Measurements from ENCODE around the gene KIAA1614.

KIAA1614 gene

DNA sequence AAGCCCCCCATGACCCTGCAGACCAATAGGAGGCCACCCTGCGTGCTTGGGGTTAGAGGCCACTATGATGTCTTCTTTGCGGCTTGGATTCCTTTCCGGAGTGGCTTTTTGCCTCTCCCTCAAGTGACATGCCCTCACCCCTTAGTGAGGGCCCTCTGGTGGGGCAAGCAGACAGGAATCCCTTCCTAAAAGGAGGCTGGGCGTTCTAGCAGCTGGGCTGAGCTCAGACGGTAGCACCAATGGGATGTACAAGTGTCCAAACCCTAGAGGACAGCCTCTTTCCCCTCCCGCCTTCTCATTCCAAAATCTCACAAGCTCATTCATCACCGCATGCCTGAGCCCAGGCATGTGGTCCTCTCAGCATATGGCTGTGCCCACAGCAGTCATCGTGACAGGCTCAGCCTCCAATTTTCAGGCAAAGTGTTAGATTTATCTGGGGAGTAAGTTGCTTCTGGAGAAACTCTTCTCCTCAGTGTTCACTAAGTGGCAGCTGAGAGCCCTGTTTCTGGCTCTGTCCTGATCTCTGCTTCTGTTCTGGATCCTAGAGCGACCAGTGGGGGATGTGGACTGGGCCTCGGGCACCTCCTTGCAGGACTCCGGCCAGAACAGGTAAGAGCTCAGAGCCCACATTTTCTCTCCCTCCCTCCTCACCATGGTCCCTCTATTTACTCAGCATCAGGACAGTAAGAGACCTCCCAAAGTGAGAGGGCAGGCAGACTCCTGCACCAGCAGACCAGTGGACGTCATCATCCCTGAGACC lies 4.8 kb downstream of the KIAA1614 start:
- no peak overlapping the region for H3K27ac Mint-ChIP-seq
- H3K9me3 Mint-ChIP-seq, result no peaks in the 10 kb centered on the region
- H3K4me3 Mint-ChIP-seq, result no peak overlapping the region
- H3K36me3 Mint-ChIP-seq (ENCODE audit: low read depth), result no peaks in the 10 kb centered on the region
- H3K4me1 Mint-ChIP-seq (ENCODE audit: low read depth), result peaks cover 4% of the 10 kb centered on the region
- H3K27me3 Mint-ChIP-seq, result peaks cover 24% of the 10 kb centered on the region
- DNase-seq, result no peak

DNA sequence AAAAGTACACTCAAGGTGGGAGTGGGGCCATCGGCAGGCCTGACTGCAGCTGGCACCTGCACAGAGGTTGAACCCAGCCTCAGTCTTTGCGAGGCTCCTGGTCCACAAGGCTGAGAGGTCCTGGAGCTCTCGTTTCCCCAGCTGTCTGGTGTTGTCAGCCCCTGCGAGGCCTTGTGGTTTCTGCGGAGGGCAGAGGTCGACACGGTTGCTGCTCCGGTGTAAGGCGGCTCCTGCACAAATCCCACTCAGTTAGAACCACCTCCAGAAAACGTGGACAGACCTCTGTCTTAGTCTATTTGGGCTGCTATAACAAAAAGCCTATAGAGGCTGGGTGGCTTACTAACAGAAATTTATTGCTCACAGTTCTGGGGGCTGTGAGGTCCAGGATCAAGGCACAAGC lies 5.8 kb downstream of the KIAA1614 start:
- Mint-ChIP-seq H3K36me3 (ENCODE audit: low read depth) (no peaks in the 10 kb centered on the region), H3K9me3 (no peaks in the 10 kb centered on the region), H3K4me3 (no peak overlapping the region), H3K4me1 (ENCODE audit: low read depth) (peaks cover 2% of the 10 kb centered on the region), H3K27me3 (peaks cover 21% of the 10 kb centered on the region), H3K27ac (no peak overlapping the region)
- no peak for DNase-seq

DNA sequence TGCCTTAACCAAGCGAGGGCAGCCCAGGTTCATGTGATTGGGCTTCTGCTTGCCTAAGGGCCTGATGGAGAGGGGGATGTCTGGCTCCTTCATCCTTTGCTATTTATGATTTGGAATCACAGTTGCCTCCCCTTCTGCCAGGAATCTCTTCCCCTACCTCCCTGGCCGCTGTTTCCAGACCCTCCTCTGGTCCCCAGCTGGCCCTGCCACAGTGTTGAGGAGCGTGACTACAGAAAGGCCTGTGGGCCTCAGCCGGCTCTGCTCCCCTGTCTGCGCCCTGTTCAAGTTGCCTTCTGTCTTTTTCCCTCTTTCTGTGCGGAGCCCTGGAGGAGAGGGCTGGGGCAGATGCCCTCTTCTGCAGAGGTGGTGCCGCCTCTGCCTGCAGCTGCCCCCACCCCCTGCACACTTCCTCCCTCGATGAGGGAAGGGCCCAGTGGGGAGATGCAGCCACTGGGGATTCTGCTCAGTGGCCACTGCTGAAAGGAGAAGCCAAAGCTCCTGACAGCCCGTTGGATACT lies 6.5 kb downstream of the KIAA1614 start:
- no peaks in the 10 kb centered on the region for H3K36me3 Mint-ChIP-seq (ENCODE audit: low read depth)
- DNase-seq, result no peak
- no peak overlapping the region for H3K27ac Mint-ChIP-seq
- H3K4me3 Mint-ChIP-seq, result no peak overlapping the region
- no peaks in the 10 kb centered on the region for H3K9me3 Mint-ChIP-seq
- peaks cover 14% of the 10 kb centered on the region for H3K27me3 Mint-ChIP-seq
- no peaks in the 10 kb centered on the region for H3K4me1 Mint-ChIP-seq (ENCODE audit: low read depth)

DNA sequence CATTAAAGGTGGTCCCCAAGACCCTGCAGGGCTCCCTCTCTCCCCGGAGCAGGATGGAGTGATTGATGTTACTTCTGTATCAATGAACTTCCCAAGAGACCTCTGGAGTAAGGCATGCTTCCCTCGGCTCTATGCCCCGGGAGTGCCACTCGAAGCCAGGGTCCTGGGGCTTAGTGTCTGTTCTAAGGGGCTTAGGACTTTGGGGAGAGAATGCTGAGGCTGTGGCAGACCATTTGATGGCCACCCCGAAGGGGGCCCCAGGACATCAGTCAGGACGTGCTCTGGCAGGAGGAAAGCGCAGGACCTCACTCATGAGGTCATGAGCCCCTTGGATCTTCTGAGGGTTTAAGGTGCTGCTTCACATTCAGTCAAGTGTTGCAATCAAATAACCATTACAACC lies 7.5 kb downstream of the KIAA1614 start:
- no peak overlapping the region for H3K27ac Mint-ChIP-seq
- no peak overlapping the region for H3K4me3 Mint-ChIP-seq
- H3K9me3 Mint-ChIP-seq, result no peaks in the 10 kb centered on the region
- H3K4me1 Mint-ChIP-seq (ENCODE audit: low read depth), result no peaks in the 10 kb centered on the region
- DNase-seq, result no peak
- H3K36me3 Mint-ChIP-seq (ENCODE audit: low read depth), result no peaks in the 10 kb centered on the region
- H3K27me3 Mint-ChIP-seq, result peaks cover 10% of the 10 kb centered on the region

DNA sequence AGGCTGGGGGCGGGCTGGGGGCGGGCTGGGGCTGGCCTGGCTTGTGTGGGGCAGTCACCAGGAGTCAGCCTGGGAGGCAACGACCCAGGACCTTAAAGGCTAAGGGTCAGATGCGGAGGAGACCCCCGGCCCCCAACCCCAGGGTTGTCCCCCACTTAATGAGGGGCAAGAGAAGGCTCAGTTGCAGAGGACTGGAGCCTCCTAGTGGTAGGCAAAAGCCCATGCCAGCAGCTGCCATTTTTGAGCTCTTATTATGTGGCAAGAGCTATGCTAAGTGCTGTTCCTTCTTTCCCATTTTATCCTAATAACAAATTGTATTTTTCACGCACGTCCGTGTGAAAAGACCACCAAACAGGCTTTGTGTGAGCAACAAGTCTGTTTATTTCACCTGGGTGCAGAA lies 8.0 kb downstream of the KIAA1614 start:
- H3K4me1 Mint-ChIP-seq (ENCODE audit: low read depth), result no peaks in the 10 kb centered on the region
- H3K36me3 Mint-ChIP-seq (ENCODE audit: low read depth), result no peaks in the 10 kb centered on the region
- no peak overlapping the region for H3K27ac Mint-ChIP-seq
- no peak for DNase-seq
- H3K4me3 Mint-ChIP-seq, result no peak overlapping the region
- no peaks in the 10 kb centered on the region for H3K9me3 Mint-ChIP-seq
- peaks cover 5% of the 10 kb centered on the region for H3K27me3 Mint-ChIP-seq

DNA sequence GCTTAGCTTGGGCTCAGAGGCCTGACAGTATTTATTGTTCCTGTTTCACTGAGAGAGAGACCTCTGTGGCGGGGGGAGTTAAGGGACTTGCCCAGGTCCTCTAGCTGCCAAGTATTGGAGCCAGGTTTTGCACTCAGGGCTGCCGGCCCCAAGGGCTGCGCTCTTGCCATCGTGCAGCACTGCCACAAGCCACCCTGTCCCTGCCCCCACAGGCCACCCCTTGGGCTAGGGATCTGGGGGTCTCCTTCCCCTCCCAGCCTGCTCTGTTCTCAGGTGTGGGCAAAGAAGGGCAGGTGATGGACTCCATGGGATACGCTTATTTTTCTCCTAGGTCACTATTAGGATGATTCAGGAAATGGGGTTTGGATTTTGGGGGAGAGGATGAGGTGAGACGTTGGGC lies 8.7 kb downstream of the KIAA1614 start:
- Mint-ChIP-seq H3K27ac (no peak overlapping the region), H3K4me3 (no peak overlapping the region), H3K36me3 (ENCODE audit: low read depth) (no peaks in the 10 kb centered on the region), H3K27me3 (peaks cover 2% of the 10 kb centered on the region), H3K4me1 (ENCODE audit: low read depth) (peaks cover 3% of the 10 kb centered on the region), H3K9me3 (no peaks in the 10 kb centered on the region)
- DNase-seq, result no peak

DNA sequence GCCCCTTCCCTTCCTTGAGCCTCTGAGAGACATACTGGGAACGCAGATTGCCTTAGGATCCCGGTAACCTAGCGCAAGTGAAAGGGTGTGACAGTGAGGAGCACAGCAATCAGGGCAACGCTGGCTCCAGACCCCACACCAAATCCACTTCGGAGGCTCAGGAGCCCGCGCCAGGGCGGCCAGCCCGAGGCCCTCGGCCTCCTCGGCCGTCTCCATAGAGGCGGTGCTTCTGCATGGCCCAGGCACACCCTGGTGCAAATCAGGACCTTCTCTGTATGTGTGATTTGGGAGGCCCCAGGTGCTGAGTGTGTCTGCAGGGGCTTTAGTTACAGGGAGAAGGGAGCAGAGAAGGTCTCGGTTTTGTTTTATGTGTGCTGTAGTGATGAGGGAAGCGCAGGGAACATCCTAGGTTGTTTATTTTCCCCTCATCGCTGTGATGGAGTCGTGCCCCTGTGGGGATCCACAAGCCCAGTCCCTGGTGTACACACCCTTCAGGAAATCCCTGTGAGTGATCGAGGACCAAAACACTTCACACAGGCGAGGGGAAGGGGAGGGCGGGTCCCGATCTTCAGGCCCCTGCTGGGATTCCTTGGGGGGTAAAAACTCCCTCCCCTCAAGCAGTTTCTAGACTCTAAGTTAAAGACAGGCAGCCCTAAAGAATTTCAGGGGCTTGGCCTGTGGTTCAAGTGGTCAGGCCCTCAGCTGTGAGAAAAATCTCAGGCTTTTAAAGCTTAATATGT lies 9.4 kb downstream of the KIAA1614 start:
- peaks cover 2% of the 10 kb centered on the region for H3K27me3 Mint-ChIP-seq
- H3K36me3 Mint-ChIP-seq (ENCODE audit: low read depth), result no peaks in the 10 kb centered on the region
- peaks cover 10% of the 10 kb centered on the region for H3K4me1 Mint-ChIP-seq (ENCODE audit: low read depth)
- H3K4me3 Mint-ChIP-seq, result no peak overlapping the region
- H3K27ac Mint-ChIP-seq, result no peak overlapping the region
- H3K9me3 Mint-ChIP-seq, result no peaks in the 10 kb centered on the region
- no peak for DNase-seq

DNA sequence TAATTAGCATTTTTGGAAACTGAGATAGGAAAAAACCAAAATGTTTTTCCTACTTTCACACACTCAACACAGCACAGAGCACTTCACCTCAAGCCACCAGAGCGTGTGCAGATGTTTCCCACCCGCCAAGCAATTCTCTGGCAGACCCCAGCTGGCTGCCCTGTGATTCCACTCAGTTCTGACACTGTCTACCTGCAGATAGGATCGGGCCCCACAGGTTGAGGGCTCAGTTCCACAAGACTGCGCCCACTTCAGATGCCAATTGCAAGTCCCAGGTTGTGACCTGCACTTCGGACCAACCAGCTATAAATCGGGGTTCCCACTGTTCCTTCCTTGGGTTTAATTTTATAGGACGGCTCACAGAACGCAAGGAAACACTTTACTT lies 9.9 kb downstream of the KIAA1614 start:
- H3K4me3 Mint-ChIP-seq, result no peak overlapping the region
- H3K27me3 Mint-ChIP-seq, result peaks cover 2% of the 10 kb centered on the region
- no peak overlapping the region for H3K27ac Mint-ChIP-seq
- no peaks in the 10 kb centered on the region for H3K36me3 Mint-ChIP-seq (ENCODE audit: low read depth)
- DNase-seq, result no peak
- no peaks in the 10 kb centered on the region for H3K9me3 Mint-ChIP-seq
- peaks cover 10% of the 10 kb centered on the region for H3K4me1 Mint-ChIP-seq (ENCODE audit: low read depth)

DNA sequence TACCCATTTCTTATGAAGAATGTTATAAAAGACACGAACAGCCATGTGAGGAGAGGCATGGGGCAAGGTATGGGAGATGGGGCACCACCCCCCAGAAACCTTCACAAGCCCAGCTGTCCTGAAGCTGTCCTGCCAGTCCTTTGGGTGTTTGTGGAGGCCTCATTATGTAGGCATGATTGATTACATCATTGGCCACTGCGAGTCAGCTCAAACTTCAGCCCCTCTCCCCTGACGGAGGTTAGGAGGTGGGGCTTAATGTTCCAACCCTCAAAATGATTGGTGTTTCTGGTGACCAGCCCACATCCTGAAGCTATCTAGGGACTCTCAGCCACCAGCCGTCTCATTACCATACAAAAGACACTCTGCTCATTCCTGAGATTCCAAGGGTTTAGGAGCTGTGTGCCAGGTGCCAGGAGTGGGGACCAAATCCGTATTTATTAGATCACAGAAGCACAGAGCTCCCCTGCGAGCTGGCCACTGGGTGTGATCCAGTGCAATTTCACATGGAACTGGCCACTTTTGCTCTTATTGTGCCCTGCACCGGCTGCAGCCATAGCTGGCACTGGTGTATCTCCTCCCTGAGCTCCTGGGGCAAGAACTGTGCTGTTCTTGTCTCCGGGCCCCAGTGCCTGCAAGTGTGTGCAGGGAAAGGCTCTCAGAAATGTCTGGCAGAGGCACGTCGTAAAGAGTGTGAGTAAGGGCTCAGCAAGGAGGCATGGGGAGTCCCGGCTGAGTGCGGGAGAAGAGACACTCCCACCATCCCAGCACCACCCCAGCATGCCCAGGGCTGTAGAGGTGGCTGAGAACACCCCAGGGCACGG lies 10.5 kb downstream of the KIAA1614 start:
- H3K4me3 Mint-ChIP-seq, result no peak overlapping the region
- H3K4me1 Mint-ChIP-seq (ENCODE audit: low read depth), result peaks cover 10% of the 10 kb centered on the region
- no peak overlapping the region for H3K27ac Mint-ChIP-seq
- H3K36me3 Mint-ChIP-seq (ENCODE audit: low read depth), result no peaks in the 10 kb centered on the region
- H3K27me3 Mint-ChIP-seq, result peaks cover 2% of the 10 kb centered on the region
- no peak for DNase-seq
- no peaks in the 10 kb centered on the region for H3K9me3 Mint-ChIP-seq

DNA sequence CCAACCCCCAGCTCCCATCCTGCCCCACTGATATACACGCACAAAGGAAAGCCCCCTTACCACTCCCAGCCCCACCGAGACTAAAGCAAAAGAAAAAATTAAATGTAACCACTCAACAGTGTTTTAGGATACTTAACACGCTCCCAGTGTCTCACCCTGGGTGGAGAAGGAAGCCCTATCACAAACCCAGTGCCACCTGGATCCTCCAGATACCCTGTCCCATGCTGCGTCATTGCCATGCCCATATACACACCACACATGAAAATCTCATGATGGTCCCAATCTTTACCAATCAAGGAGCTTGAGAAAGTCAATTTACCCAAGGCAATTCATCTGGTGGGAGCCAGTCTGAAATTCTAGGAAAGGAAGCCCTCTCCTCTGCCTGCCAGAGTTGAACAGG lies 11.2 kb downstream of the KIAA1614 start:
- Mint-ChIP-seq H3K4me1 (ENCODE audit: low read depth) (peaks cover 10% of the 10 kb centered on the region), H3K27ac (no peak overlapping the region), H3K4me3 (no peak overlapping the region), H3K36me3 (ENCODE audit: low read depth) (no peaks in the 10 kb centered on the region), H3K9me3 (no peaks in the 10 kb centered on the region), H3K27me3 (peaks cover 2% of the 10 kb centered on the region)
- no peak for DNase-seq

DNA sequence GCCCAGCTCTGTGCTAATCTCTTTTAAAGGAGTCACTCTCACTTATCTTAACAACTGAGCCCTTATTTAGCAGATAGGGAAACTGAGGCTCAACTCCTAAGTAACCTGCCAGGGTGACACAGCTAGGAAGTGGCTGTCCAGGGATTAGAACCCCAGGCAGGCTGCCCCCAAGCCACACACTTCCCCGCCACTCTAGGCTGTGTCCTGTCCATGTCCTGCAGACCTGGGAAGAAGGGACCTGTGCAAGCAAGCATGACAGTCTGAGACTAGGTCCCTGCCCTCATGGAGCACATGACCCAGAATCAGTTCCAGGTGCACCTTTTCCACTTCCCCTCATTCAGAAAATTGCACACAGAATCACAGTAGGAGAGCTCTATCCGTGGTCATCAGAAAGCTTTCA lies 12.2 kb downstream of the KIAA1614 start:
- no peak overlapping the region for H3K27ac Mint-ChIP-seq
- no peak overlapping the region for H3K4me3 Mint-ChIP-seq
- H3K9me3 Mint-ChIP-seq, result no peaks in the 10 kb centered on the region
- H3K4me1 Mint-ChIP-seq (ENCODE audit: low read depth), result peaks cover 10% of the 10 kb centered on the region
- DNase-seq, result no peak
- peaks cover 2% of the 10 kb centered on the region for H3K27me3 Mint-ChIP-seq
- H3K36me3 Mint-ChIP-seq (ENCODE audit: low read depth), result no peaks in the 10 kb centered on the region

DNA sequence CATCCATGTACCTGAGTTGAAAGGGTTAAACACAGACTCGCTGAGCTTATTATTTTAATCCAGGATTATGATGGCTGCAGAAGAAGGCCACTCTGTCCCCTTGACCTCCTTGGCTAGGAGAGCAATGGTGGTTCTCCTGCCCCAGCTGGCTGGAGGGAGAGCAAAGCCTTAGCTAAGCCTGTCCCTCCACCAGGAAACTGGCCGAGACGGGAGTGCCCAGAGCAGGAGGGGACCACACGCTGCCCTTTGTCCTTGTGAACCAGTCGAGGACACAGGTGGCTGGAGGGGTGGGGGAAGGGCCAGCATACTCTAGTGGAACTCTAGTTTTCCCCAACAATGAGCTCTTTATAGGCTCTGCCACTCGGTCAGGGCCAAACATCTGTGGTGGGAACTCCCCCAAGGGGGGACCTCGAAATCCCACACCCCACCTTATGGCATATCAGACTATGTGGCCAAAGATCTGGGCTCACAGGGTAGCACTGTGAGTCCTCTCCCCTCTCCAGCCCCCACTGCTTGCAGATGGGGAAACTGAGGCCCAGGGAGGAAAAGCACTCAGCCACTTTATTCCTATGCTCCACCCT lies 12.9 kb downstream of the KIAA1614 start:
- Mint-ChIP-seq H3K36me3 (ENCODE audit: low read depth) (no peaks in the 10 kb centered on the region), H3K27me3 (peaks cover 2% of the 10 kb centered on the region), H3K27ac (no peak overlapping the region), H3K9me3 (no peaks in the 10 kb centered on the region), H3K4me1 (ENCODE audit: low read depth) (peaks cover 10% of the 10 kb centered on the region), H3K4me3 (no peak overlapping the region)
- DNase-seq, result no peak

DNA sequence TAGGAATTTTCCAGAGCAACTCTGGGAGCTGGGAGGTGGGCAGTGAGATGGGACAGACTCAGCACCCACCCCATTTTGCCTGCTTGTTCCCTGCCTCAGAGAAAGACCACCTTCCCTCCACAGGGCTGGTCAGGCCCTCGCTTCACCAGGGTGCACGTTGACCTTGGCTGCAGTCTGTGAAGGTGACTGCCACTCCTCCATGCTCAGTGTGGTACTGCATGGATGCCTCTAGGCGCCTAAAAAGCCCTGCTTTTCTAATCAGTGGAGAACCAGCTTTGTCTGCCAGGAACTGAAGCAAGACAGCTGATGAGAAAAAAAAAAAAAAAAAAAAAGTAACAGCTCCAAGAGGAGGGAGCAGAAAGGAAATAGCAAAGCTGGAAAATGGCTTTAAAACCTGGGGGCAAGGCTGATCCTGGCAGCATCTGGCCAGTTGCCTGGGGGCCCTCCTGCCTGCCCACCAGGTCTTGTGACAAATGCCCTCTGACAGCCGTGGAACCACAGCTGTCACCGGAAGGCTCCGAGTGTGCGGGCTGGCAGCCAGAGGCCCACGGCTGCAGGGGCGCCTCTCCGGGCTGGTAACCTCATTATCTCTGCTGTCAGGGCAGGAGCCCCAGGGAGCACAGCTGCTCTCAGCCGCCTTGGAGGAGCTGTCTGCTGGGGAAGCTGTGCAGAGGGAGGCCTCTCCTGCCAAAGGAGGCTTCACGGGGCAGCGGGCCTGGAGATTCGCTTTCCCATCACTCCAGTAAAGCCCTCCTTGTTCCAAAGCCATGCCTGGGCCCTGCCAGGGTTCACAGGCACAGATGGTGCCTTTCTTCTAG lies 13.7 kb downstream of the KIAA1614 start:
- Mint-ChIP-seq H3K9me3 (no peaks in the 10 kb centered on the region), H3K27me3 (peaks cover 2% of the 10 kb centered on the region), H3K36me3 (ENCODE audit: low read depth) (no peaks in the 10 kb centered on the region), H3K4me1 (ENCODE audit: low read depth) (peaks cover 10% of the 10 kb centered on the region), H3K4me3 (no peak overlapping the region), H3K27ac (no peak overlapping the region)
- DNase-seq, result no peak

DNA sequence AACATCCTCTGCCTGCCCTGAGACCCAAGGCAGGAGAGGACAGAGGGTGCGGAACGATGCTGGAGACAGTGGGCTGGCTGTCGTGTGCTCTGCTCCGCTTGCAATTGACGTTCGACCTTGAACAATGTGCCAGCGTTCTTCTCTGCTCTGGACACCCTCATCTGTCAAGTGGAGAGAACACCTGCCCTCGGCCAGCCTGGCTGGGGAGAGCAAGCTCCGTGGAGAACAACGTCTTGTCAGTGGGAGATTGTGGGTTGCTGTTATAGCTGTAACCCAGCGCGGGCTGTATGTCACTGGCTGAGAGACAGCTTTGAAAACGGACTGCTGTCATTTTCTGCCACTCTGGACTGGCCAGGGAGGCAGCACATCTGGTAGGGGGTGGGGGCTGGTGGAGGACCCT lies 14.7 kb downstream of the KIAA1614 start:
- Mint-ChIP-seq H3K36me3 (ENCODE audit: low read depth) (no peaks in the 10 kb centered on the region), H3K27me3 (peaks cover 2% of the 10 kb centered on the region), H3K9me3 (no peaks in the 10 kb centered on the region), H3K4me3 (no peak overlapping the region), H3K27ac (no peak overlapping the region), H3K4me1 (ENCODE audit: low read depth) (peaks cover 10% of the 10 kb centered on the region)
- DNase-seq, result no peak
